ENCODE data around the gene MSANTD7.
"Not testable (repeated sequence)": the region's sequence is repeated elsewhere in the genome, so short reads cannot be mapped to it uniquely, and the experiment has no call there.

GRCh38 chr10:14864871-14865270 is 26.8 kb downstream of the MSANTD7 start:
- TF ChIP-seq, protein P1, sequence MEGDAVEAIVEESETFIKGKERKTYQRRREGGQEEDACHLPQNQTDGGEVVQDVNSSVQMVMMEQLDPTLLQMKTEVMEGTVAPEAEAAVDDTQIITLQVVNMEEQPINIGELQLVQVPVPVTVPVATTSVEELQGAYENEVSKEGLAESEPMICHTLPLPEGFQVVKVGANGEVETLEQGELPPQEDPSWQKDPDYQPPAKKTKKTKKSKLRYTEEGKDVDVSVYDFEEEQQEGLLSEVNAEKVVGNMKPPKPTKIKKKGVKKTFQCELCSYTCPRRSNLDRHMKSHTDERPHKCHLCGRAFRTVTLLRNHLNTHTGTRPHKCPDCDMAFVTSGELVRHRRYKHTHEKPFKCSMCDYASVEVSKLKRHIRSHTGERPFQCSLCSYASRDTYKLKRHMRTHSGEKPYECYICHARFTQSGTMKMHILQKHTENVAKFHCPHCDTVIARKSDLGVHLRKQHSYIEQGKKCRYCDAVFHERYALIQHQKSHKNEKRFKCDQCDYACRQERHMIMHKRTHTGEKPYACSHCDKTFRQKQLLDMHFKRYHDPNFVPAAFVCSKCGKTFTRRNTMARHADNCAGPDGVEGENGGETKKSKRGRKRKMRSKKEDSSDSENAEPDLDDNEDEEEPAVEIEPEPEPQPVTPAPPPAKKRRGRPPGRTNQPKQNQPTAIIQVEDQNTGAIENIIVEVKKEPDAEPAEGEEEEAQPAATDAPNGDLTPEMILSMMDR (IDR thresholded peaks at IDR 0.05; ENCODE audit: low read length), result not testable (repeated sequence)
- not testable (repeated sequence) for TF ChIP-seq EZH2 (IDR thresholded peaks at IDR 0.05; ENCODE audit: borderline replicate concordance, low read length)
